GM19025 (cell line): Measurements from ENCODE around the gene PIK3R1.
A peak's percentile ranks its signal among the peaks of the same experiment; 100 is the strongest.

Experiments used
- ATAC-seq: cut with Tn5 transposase; IDR thresholded peaks from one replicate; pipeline ENCODE4 v1.9.1; 2021; ENCODE audit warnings: mild to moderate bottlenecking, low read depth, moderate library complexity; ENCODE audit not compliant: unreplicated experiment

Gene PIK3R1

DNA sequence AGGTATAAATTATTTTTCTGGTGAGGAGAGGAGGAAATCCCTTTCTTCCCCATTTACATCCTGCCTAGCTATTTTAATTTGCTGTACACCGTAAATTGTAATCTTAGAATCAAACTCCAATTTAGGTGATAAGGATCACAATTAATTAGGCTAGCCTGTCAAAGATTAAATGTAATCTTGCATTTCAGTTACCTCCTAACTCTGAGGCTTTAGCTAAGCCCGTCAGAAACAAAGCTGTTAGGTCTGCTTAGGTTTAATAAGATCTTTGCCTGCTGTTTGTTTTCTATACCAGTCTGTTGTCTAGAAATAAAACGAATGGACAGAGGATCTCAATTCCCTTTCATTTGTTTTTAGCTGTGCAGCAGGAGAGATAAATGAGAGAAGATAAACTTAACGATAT lies 51.5 kb downstream of the PIK3R1 start:
- ATAC-seq, result no peak

DNA sequence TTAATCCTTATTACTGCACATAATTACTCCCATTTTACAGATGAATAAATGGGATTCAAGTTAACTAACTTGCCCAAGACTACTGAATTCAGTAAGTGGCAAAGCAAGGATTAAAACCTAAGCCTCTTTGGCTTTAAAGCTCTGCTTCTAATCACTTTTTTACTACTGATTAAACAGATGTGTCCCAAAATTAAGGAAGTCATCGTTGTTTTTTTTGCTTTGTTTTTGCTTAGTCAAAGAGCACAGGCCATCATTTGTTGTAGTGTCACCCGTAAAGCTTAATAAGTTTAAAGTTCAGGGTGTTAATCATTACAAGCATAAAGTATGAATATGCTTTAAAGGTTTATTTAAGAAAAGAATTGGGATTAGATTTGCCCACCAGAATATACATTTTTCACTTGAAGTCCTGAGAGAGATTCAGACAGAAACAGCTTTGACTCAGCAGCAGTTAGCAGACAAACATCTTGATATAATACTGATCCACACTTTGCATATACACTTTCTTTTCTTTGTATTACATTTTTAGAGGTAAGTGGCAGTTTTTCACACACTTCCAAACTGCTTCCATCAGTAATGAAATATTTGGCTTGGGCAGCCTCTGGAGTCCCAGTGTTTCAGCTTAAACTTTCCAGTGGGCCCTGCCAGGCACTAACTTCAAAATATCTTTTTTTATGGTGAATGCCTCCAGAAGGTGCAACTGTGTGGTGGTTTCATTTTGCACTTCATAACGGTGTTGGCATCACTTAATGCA lies 52.7 kb downstream of the PIK3R1 start:
- ATAC-seq, result no peak

DNA sequence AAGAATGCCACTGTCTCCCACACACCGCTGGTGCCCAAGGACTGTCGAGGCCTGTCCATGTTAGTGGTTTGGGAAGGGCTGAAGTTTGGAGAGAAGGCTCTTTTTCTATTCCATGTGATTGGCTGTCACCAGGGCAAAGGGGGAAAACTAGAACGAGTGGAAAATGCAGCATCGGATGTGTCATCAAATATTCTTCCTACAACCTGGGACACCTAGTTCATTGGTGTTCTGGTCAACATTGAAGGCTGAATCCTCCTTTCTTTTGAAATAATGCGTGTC lies 53.2 kb downstream of the PIK3R1 start:
- no peak for ATAC-seq

DNA sequence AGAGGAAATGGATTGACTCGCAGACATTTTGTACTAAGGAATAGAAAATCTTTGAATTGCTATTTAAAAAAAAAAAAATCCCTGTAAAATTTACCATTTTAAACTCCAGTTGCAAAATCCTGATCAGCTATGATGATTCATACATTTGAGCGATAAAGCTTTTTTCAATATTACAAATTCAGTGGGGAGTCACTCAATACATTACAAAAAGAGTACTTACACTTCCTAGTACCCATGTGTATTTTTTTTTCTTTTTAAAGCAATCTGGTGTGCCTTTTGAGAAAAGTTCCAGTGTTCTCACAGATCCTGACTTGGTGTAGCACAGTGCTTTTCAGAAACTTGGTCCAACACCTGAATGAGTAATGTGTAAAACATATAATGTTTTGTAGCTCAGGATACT lies 54.3 kb downstream of the PIK3R1 start:
- no peak for ATAC-seq

DNA sequence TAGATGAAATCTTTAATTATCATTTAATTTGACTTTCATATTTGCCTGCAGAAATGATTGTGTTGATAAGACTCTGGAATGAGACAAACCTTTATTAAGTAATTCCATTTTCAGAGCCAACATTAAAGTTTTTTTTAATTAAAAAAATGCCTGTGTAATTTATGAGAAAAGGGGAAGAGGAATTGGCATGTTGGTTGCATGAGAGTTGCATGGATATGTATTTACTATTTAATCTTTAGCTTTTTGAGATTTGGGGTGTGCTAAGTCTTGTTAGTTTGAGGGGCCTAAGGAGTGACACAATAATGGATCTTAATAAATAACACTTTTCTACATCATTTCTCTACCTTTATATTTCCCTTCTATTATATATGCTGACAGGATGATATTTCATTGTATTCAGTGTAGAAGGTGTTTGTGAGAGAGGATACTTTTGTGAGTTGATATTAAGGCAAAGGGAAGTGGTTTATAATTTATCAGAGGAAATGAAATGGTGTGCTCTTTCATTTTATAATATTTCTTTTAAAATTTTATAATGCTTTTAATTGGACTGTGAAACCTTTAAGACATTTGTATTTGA lies 54.9 kb downstream of the PIK3R1 start:
- no peak for ATAC-seq

DNA sequence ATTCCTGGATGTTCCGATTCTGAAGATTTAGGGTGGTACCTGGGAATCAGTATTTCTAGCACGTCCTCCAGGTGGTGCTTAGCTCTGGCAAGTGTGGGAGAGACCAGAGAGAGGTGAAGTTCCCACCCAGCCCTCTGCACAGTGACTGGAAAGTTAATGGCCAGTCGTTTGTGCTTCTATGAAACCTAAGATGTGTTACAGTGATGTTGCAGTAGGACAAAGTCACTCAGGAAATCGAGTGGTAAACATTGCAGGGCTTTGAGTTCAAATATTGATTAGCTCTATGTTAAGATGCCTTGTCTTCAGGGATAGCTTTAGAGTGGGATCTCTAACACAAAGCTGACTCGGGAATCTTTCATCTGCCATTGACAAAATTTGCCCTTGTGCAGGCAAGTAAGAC lies 55.6 kb downstream of the PIK3R1 start:
- no peak for ATAC-seq

DNA sequence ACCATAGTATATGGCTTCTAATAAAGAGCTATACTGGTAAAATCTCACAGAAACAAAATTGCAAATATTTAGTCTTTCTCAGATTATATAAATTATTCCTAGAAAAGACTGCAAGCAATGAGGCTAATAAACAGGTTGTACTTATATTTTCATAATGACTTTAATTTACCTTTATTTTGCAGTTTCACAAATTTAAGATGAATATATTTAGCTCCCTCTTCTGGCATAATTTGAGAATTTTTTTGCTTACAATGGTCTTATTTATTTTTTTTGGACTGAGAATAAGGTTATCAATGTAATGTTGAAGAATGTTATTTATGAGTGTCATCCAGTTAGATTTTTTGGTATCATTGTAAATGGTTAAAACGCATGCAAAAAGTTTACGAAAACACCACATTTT lies 56.7 kb downstream of the PIK3R1 start:
- no peak for ATAC-seq

DNA sequence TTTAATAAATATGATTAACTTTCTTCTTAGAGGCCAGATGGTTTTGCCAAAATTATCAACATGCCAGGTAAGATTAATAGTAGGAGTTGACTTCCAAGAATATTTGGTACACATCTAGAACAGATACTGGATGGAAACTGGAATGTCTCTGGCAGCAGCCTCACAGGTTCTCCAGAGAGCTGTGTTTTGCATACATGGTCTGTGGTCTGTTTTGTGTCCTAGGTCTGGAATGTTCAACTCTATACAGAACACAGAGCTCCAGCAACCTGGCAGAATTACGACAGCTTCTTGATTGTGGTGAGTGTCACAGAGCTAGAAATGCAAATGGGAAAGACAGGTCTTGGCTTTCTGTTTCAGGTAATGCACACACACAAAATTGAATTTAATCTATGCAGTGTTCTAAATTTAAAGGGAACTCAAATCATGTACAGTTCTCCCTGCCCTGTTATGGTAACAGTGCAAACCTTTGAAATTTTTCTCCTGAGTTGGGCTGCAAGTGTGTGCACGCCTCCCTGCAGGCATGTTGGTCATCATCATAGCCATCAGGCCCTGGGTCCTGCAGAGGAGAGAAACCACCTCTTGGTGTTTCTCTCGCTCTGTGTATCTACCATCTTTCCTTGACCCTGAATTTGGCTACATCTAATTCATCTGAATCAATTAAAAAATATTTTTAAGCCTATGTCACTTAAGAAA lies 58.3 kb downstream of the PIK3R1 start:
- ATAC-seq, result peak; percentile 55

DNA sequence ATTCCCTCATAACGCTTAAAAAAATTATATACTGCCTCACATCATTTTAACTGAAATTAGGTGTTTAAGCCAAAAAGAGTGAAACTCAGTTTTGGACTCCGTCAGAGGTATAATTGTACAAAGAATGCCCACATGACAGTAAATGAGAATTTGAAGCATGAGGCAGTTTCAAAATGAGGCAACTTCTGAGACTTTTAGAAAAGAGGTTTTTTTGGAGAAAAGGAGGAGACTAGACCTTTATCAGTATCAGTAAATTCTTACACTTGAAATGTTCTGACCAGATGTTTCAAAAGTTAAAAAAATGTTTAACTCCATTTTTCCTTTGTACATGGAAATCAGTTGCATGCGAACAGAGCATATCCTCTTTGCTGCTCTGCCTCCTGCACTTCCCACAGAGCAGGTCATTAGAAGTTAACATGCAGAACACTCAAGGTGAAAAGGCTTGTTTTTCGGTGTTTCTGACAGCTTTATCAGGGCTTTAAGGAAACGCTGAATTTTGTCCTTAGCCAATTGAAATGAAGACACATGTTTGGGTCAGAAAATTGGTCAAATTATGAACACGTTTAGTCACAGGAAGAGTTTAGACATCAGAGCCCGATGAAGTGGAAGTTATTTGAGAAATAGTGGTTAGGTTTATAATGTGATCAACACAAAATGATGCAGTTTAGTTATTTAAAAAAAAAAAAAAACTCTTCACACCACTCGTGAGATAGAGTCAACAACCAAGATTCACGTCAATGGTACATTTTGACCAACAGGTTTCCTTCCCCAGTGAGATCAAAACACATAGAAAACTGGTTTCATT lies 59.5 kb downstream of the PIK3R1 start:
- no peak for ATAC-seq

DNA sequence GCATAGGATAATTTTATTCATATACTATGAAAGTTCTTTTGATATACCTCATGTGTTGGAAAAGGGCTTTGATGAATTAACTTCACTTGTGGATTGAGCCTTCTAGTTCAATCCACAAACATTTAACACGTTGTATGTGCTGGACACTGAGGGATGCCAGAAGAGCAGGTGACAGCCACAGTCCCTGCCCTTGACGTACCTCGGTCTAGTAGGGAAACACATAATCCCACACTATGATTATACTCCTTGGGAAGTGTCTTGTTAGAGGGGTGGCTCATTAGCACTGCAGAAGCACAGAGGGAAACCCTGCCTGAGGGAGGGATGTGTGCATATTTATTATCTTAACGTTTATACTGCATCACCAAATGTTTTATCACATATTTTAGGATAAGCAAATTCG lies 61.2 kb downstream of the PIK3R1 start:
- no peak for ATAC-seq

DNA sequence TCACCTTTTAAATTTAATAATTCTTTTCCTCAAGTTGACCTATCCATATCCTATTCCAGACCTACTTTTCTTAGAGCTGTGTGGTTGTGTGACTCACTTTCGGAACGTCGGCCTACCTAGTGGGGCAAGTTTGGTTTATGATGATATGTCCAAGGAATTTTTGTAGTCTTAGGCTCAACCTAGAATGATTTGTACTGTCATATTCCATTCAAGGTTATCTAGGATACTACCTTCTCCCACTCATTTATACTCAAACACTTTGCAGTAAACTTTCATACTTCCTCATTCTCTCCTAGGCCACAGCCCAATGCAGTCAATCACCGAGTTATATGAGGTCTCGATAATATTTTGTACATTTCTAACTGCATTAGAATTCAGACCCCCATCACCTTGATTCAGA lies 61.9 kb downstream of the PIK3R1 start:
- no peak for ATAC-seq

DNA sequence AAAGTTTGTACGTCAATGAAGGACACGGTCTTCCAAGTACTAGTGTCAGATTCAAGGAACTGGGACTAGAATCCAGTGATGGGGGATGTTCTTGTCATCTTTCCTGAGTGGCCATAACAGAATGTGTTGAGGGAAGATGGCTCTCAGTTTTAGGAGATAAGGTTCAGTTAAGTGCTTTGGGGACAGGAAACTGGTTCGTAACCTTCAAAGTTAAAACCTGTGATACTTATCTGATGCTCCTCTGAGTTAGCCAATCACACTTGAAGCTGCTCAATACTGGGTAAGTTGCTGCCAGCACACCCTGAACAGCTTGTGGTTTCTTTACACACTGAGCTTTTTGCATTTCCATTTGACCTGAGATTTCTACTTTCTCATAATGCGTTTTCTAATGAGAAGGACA lies 64.4 kb downstream of the PIK3R1 start:
- no peak for ATAC-seq

DNA sequence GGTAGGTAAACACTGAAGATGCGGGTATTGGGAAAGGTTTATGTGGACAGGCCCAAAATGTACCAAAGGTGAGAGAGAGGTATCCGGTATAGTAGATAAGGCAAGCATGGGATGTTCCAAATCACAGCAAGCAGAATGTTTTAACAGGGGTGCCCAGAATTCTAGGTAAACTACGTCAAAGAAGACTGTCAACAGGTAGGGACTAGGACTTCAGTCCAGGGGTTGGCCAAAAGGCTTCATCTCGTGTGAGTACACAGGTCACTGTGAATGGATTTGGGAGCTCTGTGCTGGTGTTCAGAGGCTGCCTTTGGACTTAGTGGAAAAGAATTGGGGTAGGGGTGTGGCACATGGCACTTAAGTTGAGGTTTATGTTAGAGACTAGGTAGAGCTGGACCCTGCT lies 66.4 kb downstream of the PIK3R1 start:
- ATAC-seq, result no peak

DNA sequence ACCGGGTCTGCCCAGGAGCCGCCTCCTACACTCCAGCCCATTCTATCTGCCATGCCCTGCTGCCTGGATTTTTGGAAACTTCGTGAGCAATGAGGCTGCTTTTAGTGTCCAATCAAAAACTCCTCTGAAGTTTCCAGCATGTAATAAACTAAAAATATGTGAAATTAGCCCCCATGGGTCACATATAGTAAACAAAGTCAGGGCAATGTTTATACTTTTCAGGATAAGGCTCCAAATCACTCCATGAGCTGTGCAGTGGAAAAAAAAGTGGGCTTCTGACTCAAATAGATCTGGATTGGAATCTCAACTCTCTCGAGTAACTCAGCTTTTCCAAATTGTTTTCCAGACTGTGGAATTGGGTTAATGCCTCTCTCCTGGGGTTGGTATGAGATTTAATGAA lies 68.2 kb downstream of the PIK3R1 start:
- ATAC-seq, result no peak

DNA sequence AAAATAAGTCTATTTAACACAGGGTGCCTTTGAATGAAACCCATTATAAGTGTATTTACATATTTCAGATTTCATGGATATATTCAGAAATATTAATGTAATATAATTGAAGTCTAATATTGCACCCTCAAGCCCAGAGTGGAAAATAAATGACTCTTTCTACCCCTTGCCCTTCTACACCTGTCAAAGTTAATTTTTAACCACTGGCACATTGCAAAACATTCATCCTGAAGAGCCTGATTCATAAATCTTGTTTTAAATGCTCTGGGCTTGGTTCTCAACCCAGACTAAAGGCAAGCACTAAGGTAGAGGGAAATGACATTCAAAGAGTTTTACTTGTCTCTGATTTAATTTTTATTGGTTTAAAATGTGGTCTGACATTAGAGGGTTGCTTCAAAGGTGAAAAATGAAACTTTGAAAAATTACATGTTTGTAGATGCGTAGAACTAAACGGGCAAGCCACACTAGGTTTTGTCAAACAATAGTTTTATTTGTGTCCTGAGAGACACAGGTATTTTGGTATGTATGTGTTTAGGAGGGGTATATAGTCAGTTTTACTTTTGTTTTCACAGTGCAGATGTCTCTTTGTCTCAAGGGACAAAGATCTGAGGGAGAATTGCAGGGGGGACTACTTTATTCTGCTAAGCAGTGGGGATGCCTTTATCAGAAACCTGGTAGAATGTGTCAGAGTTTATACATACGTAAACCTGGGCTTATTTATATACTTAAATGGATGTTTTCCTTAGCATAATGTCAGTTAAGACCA lies 69.7 kb downstream of the PIK3R1 start:
- no peak for ATAC-seq

DNA sequence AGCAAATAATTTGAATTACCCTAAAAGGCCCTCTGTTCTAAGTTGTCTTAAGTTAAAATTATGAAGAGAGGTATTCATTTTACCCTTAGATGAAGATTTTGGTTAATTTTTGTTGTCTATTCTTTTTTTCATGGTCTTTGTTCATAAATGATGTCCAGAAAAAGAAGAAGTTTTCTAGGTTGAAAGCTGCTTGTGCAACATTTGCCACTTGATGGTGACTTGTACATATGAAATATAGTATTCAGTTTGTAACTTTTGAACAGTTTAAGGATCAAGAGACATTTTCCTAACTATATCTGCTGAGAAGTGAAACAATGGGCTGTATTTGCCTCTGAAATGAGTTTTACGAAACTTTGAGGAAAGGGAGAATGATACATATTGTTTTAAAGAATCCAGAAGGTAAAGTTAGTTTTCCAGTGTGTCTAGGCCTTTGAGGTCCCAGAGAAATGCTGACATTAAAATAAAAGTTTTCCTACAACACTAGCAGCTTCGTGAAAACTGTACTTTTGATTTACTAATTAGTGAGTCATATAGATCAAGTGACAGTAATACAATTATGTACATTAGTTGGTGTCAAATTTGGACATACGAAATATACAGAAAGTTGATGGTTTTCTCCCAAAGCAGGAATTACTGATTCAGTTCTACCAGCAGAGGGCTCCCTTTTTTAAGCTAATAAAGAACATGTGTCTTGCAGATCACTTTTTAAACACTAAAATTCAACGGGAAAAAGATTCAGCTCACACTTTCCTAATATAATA lies 70.5 kb downstream of the PIK3R1 start:
- ATAC-seq, result no peak

DNA sequence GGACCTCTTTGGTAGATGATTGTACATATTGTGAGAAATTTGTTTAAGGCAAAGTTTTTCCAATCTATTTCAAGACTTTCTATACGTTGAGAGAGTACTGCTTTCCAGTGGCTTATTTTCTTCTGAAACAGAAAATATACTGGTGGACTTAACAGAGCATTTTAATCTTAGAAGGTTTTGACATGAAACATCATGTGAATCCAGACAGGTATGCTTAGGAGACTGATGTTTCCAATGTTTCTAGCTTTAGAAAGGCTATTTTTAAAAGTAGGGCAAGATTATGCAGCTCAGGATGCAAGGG lies 71.0 kb downstream of the PIK3R1 start:
- ATAC-seq, result no peak

DNA sequence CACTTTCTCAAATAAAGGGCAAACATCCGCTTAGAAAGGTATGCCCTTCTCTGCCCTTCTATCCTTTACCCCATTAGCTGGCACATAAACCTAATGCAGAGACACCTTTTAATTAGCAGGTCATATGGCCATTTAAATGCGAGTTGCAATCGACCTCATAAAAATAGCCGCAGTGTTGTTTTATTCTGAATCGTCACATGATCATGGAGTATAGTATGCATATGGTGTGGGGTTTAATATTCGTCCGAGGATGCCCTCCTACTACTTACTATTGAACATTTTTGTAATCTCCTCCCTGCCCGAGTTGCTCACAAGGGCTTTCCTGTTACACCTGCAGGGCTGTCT lies 72.0 kb downstream of the PIK3R1 start:
- no peak for ATAC-seq

DNA sequence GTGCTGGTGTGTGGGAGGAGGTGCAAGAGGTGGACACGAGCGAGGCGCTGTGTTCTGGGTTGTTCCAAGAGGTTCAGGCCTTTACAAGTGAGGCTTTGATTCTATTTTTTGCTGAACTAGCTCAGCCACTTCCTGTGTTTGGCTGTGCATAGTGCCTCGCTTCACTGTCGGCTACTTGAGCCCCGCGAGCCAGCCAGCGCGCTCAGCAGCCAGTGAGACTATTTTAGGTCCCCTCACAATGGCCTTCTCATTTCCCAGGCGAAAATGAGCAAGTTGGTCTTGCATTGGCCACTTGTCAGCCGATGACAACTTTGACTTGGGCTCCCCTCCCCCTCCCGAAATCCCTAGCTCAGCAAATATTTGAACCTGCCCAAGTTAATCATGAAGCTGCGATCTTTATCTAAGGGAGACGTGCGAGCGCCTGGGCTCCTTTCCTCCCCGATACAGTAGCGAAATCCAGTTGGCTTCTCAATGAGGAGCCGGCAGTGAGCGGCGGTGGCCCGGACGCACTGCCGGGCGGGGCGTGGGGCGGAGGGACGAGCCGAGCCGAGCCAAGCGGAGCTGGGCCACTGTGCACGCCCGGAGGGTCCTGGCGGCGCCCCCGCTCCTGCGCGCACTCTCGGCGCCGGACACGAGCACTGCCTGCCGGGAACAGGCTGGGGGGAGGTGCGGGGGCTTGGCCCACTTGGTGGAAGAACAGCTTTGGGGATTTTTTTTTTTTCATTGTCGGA lies 72.6 kb downstream of the PIK3R1 start:
- ATAC-seq, result peak; percentile 66

DNA sequence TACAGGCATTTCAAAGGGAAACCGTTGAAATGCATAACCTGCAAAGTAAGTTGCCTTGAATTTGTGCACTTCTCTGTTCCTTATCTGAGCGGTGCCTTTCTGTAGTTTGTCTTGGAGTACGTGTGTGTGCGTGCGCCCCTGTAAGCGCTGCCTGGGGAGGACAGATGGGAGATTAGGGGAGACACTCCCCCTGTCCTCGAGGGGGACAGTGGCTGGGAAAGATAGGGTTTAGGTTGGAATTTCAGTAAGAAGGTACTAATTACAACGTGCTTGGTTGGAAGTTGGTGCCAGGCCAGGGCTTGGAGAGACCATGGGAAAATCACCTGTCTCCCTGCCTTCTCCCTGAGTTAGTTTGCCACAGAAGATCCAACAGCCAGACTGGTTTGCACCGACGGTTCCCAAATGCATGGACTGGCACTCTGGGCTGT lies 73.2 kb downstream of the PIK3R1 start:
- ATAC-seq, result peak; percentile 3
